ENCODE results near the gene IGF2R. TPM values are rescaled to one million over a fixed set of nuclear protein-coding genes. Genes with fewer than 3 reads are reported as not detected.

IGF2R gene
- total RNA-seq, 1 experiment from 2014 or later = 92.2 TPM

DNA sequence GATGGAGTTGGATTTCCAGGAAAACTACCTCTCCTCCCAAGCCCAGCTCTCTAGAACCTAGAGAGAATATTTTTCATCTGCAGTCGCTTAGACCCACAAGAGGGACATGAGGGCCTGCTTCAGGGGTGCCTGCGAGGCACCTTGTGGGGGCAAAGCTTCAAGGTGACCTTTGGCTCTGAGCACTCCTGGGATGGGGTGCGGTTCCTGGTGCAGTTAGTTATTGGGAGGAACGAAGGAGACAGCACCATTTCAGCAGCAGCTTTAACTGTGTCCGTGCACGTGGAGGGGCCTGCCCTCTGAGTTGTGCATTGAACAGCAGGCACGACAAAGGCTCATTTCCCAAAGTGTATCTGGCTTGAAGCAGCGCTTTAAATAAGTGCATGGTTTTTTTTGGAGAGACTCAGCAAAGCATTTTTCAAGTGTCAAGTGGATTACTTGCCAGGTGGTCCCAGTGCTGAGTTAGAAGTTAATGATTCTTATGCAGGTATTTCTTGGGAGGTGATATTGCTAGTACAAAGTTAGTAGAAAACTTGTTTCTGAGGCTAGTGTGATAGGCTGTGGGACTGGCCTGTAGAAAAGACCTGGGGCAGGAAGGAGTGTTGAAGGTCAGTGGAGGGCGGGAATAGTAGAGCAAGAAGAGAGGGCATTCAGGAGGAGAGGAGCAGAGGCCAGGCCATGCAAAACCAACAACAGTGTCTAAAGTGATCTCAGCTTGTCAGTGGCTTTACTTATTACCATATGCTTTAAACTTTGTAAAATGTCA, 3.8 kb downstream of the IGF2R start:
- H3K27ac Mint-ChIP-seq (ENCODE audit: unreplicated experiment) = no peak overlapping the region
- H3K4me3 Mint-ChIP-seq (ENCODE audit: unreplicated experiment) = no peak overlapping the region

DNA sequence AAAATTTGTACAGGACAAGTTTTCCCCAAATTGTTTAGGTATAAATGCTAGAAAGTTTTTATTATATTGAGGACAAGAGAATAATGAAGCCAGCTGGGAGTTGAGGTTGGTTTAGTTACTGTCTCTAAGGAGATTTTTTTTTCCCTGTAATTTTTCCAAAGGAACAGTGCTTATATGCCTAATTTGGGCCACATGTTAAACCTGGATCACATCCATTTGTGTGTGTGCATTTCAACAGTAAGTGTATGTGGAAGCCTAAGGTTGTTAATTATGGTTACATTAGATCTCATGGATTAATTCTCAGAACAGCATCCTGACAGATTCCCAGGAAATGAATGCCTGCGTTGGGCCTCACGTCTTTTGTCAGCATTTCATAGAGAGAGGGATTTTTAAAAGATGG, 4.5 kb downstream of the IGF2R start:
- no peak overlapping the region for H3K4me3 Mint-ChIP-seq (ENCODE audit: unreplicated experiment)
- Histone ChIP-seq H3K27me3 (replicated peaks; ENCODE audit: control insufficient read depth, insufficient read depth, low read length) (no peaks in the 10 kb centered on the region), H3K9me3 (no peaks in the 10 kb centered on the region), H3K4me3 (ENCODE audit: low read depth, low read length) (no peak overlapping the region), H3K4me1 (peaks cover 8% of the 10 kb centered on the region), H3K36me3 (ENCODE audit: control insufficient read depth, insufficient read depth, low read length) (no peaks in the 10 kb centered on the region; the same call in 1 of the 2 replicates)
- no peak overlapping the region for H3K27ac Mint-ChIP-seq (ENCODE audit: unreplicated experiment)
- ChIA-PET POLR2A (no interaction called here), CTCF (no interaction called here)
- DNase-seq = no peak
- H3K36me3 Mint-ChIP-seq (ENCODE audit: insufficient read depth, unreplicated experiment) = peaks cover 18% of the 10 kb centered on the region
- intact Hi-C loops (cut with micrococcal nuclease; ENCODE audit: unreplicated experiment) = no loop called here
- H3K9me3 Mint-ChIP-seq (ENCODE audit: unreplicated experiment) = no peaks in the 10 kb centered on the region
- TF ChIP-seq, protein P1, sequence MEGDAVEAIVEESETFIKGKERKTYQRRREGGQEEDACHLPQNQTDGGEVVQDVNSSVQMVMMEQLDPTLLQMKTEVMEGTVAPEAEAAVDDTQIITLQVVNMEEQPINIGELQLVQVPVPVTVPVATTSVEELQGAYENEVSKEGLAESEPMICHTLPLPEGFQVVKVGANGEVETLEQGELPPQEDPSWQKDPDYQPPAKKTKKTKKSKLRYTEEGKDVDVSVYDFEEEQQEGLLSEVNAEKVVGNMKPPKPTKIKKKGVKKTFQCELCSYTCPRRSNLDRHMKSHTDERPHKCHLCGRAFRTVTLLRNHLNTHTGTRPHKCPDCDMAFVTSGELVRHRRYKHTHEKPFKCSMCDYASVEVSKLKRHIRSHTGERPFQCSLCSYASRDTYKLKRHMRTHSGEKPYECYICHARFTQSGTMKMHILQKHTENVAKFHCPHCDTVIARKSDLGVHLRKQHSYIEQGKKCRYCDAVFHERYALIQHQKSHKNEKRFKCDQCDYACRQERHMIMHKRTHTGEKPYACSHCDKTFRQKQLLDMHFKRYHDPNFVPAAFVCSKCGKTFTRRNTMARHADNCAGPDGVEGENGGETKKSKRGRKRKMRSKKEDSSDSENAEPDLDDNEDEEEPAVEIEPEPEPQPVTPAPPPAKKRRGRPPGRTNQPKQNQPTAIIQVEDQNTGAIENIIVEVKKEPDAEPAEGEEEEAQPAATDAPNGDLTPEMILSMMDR (IDR thresholded peaks at IDR 0.05; ENCODE audit: insufficient read depth in 1 of 2, low read depth in 1 of 2, low read length in 1 of 2, severe bottlenecking in 1 of 2, unreplicated experiment in 1 of 2) = no peak
- peaks cover 21% of the 10 kb centered on the region for H3K4me1 Mint-ChIP-seq (ENCODE audit: low read depth, unreplicated experiment)
- no TSS peak for BruUV-seq (replicated peaks)
- H3K27me3 Mint-ChIP-seq (ENCODE audit: insufficient read depth, unreplicated experiment) = no peaks in the 10 kb centered on the region

More for the DNA sequence above, 3.8 kb downstream of the IGF2R start:
- intact Hi-C loops (cut with micrococcal nuclease; ENCODE audit: unreplicated experiment) = no loop called here
- Mint-ChIP-seq H3K36me3 (ENCODE audit: insufficient read depth, unreplicated experiment) (peaks cover 18% of the 10 kb centered on the region), H3K27me3 (ENCODE audit: insufficient read depth, unreplicated experiment) (no peaks in the 10 kb centered on the region), H3K9me3 (ENCODE audit: unreplicated experiment) (no peaks in the 10 kb centered on the region), H3K4me1 (ENCODE audit: low read depth, unreplicated experiment) (peaks cover 16% of the 10 kb centered on the region)
- BruUV-seq (replicated peaks) = no TSS peak
- TF ChIP-seq, protein P1 (IDR thresholded peaks at IDR 0.05; ENCODE audit: insufficient read depth in 1 of 2, low read depth in 1 of 2, low read length in 1 of 2, severe bottlenecking in 1 of 2, unreplicated experiment in 1 of 2) = no peak
- Histone ChIP-seq H3K9me3 (no peaks in the 10 kb centered on the region), H3K27me3 (replicated peaks; ENCODE audit: control insufficient read depth, insufficient read depth, low read length) (no peaks in the 10 kb centered on the region), H3K4me3 (ENCODE audit: low read depth, low read length) (no peak overlapping the region), H3K4me1 (peaks cover 8% of the 10 kb centered on the region), H3K36me3 (ENCODE audit: control insufficient read depth, insufficient read depth, low read length) (no peaks in the 10 kb centered on the region; the same call in 1 of the 2 replicates)
- CTCF ChIA-PET = no interaction called here
- DNase-seq = no peak
- POLR2A ChIA-PET = interaction anchor here (0.5 kb wide), 1 partner anchor 51 kb away, joined by 4 read pairs; no protein-coding TSS in a partner anchor

DNA sequence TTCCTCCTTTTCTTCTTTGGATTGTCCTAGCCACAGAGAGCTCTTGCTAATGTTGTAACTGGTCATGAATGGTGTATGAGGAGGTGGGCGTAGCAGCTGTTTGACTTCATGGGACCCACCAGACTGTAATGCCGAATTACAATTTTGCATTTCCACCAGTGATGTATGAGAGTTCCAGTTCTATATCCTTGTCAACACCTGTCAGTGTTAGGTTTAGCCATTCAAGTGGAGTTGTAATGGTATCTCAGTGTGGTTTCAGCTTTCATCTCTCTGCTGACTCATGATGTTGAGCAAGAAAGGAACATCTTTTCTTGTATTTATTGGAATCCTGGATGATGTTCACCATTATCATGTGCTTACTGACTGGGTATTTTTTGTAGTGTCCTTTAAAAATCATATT, 5.1 kb downstream of the IGF2R start:
- Histone ChIP-seq H3K4me1 (peaks cover 8% of the 10 kb centered on the region), H3K9me3 (no peaks in the 10 kb centered on the region), H3K27me3 (replicated peaks; ENCODE audit: control insufficient read depth, insufficient read depth, low read length) (no peaks in the 10 kb centered on the region), H3K4me3 (ENCODE audit: low read depth, low read length) (no peak overlapping the region), H3K36me3 (ENCODE audit: control insufficient read depth, insufficient read depth, low read length) (no peaks in the 10 kb centered on the region; the same call in 1 of the 2 replicates)
- H3K36me3 Mint-ChIP-seq (ENCODE audit: insufficient read depth, unreplicated experiment) = peaks cover 18% of the 10 kb centered on the region
- peaks cover 26% of the 10 kb centered on the region for H3K4me1 Mint-ChIP-seq (ENCODE audit: low read depth, unreplicated experiment)
- DNase-seq = no peak
- TF ChIP-seq, protein P1 (IDR thresholded peaks at IDR 0.05; ENCODE audit: insufficient read depth in 1 of 2, low read depth in 1 of 2, low read length in 1 of 2, severe bottlenecking in 1 of 2, unreplicated experiment in 1 of 2) = no peak
- ChIA-PET CTCF (no interaction called here), POLR2A (no interaction called here)
- no peak overlapping the region for H3K4me3 Mint-ChIP-seq (ENCODE audit: unreplicated experiment)
- no peak overlapping the region for H3K27ac Mint-ChIP-seq (ENCODE audit: unreplicated experiment)
- intact Hi-C loops (cut with micrococcal nuclease; ENCODE audit: unreplicated experiment) = no loop called here
- BruUV-seq (replicated peaks) = no TSS peak
- no peaks in the 10 kb centered on the region for H3K9me3 Mint-ChIP-seq (ENCODE audit: unreplicated experiment)
- no peaks in the 10 kb centered on the region for H3K27me3 Mint-ChIP-seq (ENCODE audit: insufficient read depth, unreplicated experiment)
